Retinal pigment epithelial cell (primary cell): ENCODE measurements around the gene RABL6.

Source experiments
- DNase-seq: peaks from one replicate; pipeline ENCODE4 v3.0.0-alpha.2; 2010; ENCODE audit warnings: low read depth
- H3K4me3 ChIP-seq: 2 replicates; pipeline ENCODE4 v1.5.1; 2011; ENCODE audit warnings: mild to moderate bottlenecking, low read length, control low read depth, moderate library complexity
- TF ChIP-seq, protein P1 (sequence below): conservative IDR thresholded peaks from 2 replicates; pipeline ENCODE4 v1.5.1; 2011; ENCODE audit warnings: low read depth, low read length, control low read depth, inconsistent platforms

The RABL6 gene

DNA sequence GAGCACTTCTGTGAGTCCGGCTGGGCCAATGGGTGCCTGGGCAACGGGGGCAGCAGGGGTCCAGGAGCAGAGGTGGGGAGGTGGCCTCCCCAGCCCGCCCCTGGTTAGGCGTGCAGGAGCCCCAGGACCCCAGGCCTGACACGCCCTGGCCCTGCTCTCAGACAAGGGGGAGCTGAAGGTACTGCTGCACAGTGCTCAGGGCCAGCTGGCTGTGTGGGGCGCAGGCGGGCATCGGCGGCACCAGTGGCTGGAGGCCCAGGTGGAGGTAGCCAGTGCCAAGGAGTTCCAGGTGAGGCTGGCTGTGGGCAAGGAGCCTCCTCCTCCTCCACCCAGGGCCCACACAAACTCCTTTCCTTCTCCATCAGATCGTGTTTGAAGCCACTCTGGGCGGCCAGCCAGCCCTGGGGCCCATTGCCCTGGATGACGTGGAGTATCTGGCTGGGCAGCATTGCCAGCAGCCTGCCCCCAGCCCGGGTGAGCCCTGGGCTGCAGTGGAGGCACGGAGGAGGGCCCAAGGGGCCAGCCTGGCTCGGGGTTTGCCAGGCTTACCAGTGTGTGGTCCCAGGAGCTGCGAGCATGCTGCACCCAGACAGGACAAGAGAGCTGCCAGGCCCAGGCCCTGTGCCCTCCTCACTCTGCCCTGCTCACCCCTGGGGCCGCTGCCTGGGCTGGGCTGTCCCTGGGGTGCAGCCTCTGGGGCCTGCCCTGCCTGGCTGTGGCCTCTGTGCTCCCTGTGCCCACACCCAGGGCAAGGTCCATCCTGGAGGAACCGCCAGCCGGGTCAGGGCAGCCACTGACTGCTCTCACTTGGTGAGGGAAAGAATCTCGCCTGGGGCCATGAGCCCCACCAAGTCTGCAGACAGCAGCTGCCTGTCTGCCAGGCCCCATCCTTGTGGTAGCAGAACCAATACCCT, 51.4 kb downstream of the RABL6 start:
- no peak overlapping the region for H3K4me3 ChIP-seq
- peak; percentile 29 for DNase-seq
- TF ChIP-seq, protein P1, sequence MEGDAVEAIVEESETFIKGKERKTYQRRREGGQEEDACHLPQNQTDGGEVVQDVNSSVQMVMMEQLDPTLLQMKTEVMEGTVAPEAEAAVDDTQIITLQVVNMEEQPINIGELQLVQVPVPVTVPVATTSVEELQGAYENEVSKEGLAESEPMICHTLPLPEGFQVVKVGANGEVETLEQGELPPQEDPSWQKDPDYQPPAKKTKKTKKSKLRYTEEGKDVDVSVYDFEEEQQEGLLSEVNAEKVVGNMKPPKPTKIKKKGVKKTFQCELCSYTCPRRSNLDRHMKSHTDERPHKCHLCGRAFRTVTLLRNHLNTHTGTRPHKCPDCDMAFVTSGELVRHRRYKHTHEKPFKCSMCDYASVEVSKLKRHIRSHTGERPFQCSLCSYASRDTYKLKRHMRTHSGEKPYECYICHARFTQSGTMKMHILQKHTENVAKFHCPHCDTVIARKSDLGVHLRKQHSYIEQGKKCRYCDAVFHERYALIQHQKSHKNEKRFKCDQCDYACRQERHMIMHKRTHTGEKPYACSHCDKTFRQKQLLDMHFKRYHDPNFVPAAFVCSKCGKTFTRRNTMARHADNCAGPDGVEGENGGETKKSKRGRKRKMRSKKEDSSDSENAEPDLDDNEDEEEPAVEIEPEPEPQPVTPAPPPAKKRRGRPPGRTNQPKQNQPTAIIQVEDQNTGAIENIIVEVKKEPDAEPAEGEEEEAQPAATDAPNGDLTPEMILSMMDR, result no peak

DNA sequence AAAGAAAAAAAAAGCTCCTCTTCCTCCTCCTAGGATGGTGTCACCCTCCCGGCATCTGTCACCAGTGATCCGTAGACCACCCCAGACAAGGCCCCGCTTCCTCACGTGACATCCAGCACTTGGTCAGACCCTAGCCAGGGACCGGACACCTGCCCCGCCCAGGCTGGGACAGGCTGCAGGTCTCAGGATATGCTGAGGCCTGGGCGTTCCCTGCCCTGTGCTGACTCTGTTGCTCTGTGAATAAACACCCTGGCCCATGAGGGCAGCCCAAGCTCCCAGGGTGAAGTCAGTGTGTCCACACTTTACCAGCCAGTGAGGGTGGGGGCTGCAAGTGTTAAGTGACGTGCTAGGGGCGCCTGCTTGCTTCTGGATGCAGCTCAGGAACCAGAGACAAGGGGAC, 52.8 kb downstream of the RABL6 start:
- TF ChIP-seq, protein P1, result no peak
- no peak for DNase-seq
- no peak overlapping the region for H3K4me3 ChIP-seq

DNA sequence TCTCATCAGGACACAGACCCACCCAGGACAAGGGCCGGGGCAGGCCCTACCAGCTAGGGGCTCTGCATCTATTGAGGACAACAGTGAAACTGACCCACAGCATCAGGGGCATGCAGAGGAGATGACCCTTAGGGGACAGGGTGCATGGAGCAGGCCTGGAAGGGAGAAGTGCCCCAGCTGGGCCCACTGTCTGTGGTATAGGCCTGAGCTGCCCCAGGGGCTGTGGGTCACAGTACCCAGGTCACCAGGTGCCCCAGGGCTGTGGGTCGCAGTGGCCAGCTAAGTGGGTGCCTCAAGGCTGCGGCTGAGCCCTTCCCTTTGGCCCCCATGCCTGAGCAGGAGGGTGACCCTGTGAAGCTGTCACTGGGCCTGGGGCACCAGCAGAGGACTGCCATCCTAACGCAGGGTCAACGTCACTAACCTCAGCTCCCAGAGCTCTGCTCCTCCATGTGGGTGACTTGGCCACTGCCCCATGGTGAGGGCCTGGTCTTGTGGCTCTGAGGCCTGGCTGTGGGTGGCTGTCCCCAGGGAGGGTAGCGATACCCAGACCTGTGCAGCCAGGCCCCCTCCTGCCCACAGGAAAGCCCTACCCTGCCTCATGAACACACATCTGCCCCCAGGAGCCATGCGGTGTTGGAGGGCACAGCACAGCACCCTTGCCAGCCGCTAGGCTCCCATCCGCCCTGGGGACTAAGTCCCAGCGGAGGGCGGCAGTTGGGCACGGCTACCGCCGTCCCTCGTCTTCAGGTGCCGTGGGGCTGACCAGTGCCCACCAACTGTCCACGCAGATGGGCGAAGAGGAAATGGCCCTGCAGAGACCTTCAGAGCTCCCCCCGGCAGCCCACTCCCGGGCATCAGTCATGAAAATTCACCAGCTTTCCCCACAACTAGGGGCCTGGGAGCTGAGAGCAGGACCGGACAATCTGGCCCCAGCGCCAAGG, 53.5 kb downstream of the RABL6 start:
- TF ChIP-seq, protein P1, result no peak
- no peak overlapping the region for H3K4me3 ChIP-seq
- no peak for DNase-seq

DNA sequence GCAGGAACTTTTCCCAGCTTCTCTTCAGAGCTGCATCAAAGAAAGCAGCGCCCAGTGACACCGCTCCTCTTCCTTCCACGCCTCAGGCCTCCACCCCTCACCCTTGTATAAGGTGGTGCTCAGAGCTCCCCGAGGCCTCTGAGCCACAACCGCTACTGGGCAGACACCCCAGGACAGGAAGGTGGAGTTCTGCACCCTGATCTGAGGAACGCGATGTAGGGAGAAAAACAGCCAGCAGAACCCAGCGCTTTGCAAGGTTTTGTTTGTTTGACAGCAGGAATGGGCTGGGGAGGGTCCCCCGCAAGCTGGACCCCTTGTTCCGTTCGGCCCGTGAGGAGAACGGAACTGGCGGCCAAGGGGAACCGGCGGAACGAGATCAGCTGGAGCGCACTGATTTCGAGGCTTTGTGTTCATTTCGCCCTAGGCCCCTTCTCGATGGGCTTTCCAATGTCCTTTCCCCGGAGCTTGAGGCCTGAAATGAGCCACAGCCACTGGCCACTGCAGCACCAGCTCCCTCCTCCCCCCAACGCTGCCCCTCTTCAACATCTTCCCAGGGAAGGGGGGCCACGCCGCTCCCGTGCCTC, 54.2 kb downstream of the RABL6 start:
- TF ChIP-seq, protein P1, result no peak
- no peak overlapping the region for H3K4me3 ChIP-seq
- no peak for DNase-seq

DNA sequence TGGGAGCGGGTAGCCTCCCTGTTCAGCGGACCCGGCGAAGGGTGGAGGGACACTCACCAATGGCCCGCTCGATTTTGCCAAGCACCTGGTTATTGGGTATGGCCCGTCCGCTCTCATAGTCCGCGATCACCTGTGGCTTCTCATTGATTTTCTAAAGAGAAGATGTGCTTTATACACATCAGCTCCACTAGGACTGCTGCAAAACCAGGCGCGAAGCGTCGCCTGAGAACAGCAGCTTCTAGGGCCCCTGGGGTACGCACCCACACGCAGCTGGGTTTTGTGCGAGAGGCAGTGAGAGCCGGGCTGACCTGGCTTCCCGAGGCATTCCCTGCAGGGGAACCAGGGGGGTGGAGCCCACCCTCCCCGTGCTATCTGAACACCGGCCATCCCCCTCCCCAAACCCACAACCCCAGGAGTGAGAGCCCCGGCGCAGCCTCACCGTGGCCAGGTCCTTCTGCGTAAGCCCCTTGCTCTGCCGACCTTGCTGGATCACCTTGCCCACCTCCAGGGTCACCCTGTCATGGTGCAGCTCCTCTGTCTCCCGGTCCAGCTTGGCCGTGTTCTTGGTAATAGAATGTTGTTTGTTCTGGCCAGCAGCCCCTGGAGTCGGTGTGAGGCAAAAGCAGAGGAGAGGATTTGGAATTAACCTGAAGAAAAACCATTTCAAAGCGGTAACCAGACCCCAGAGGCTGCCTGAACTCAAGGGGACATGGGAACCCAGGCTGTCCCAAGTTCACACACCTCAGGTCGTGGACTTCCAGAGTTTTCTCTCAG, 55.3 kb downstream of the RABL6 start:
- TF ChIP-seq, protein P1, result no peak
- H3K4me3 ChIP-seq, result no peak overlapping the region
- DNase-seq, result no peak

DNA sequence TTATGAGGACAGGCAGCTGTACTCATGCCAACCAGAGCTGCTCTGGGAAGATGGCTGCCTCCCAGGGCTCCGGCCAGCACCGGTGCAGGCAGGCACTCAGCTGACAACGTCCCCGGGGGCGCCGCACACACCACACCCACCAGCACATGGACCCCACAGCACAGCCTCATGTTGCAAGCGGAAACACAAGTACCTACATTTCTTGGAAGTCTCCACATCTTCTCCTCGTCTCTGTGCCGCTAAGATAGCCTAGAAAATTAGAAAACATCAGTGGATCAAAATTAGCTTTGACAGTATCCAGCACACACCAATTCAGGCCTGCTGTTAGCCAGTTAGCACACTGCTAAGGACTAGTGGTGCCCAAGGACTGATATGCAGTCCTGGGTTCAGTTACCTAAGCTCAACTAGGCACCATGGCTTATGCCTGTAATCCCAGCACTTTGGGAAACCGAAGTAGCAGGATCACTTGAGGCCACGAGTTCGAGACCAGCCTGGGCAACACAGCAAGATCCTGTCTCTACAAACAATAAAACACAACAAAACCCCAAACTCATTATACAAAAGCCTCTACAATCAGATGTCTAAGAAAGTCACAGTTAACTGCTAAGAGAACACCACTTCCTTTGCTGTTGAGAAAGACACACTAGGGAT, 56.0 kb downstream of the RABL6 start:
- H3K4me3 ChIP-seq, result no peak overlapping the region
- TF ChIP-seq, protein P1, result no peak
- DNase-seq, result no peak
